ENCODE results near the gene SSNA1.
A peak's percentile ranks its signal among the peaks of the same experiment; 100 is the strongest.

Gene SSNA1

DNA sequence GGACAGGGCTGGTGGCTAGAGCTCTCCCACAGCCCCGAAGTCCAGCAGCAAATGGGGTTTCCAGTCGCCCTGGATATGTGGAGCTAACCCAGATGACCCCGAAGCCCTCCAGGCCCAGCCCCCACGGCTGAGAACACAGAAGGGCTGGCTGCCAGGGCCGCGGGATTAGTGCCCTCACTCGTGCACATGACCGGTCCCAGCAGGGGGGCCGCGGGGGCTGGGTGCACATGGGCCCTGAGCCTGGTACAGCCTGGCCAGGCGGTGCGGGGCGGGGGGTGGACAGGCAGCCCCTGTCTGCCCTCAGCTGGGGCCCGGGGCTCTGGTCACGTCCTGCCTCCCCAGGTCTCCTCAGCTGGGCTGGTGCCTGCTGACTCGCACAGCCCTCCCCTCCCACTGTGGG lies 5.9 kb downstream of the SSNA1 start:
- H3K4me3 ChIP-seq (replicated peaks in 1 of 2; ENCODE audit: low read depth in 2 of 2, low read length in 2 of 2), result no peak overlapping the region
- DNase-seq (ENCODE audit: low read depth in 2 of 2), result no peak
- TF ChIP-seq, protein P1, sequence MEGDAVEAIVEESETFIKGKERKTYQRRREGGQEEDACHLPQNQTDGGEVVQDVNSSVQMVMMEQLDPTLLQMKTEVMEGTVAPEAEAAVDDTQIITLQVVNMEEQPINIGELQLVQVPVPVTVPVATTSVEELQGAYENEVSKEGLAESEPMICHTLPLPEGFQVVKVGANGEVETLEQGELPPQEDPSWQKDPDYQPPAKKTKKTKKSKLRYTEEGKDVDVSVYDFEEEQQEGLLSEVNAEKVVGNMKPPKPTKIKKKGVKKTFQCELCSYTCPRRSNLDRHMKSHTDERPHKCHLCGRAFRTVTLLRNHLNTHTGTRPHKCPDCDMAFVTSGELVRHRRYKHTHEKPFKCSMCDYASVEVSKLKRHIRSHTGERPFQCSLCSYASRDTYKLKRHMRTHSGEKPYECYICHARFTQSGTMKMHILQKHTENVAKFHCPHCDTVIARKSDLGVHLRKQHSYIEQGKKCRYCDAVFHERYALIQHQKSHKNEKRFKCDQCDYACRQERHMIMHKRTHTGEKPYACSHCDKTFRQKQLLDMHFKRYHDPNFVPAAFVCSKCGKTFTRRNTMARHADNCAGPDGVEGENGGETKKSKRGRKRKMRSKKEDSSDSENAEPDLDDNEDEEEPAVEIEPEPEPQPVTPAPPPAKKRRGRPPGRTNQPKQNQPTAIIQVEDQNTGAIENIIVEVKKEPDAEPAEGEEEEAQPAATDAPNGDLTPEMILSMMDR (IDR thresholded peaks at IDR 0.05; ENCODE audit: low read depth, low read length), result no peak

DNA sequence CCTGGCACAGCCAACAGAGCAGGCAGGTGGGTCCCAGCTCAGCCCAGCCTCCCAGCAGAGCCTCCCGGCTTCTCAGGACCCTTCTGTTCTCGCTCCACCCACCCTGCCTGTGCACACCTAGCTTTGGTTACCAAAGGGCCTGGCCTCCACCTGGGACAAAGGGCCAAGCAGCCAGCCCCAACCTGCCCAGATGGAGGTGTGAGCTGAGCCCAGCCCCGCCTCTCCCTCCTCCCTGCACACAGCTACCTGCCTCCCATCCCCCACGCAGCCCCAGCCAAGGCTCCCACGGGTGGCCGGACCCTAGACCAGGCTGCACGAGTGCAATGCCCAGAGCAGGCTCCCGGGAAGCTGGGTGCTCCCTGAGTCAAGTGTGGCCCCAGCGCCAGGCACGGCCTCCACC lies 6.4 kb downstream of the SSNA1 start:
- no peak for DNase-seq (ENCODE audit: low read depth in 2 of 2)
- H3K4me3 ChIP-seq (replicated peaks in 1 of 2; ENCODE audit: low read depth in 2 of 2, low read length in 2 of 2), result no peak overlapping the region
- TF ChIP-seq, protein P1 (IDR thresholded peaks at IDR 0.05; ENCODE audit: low read depth, low read length), result no peak

DNA sequence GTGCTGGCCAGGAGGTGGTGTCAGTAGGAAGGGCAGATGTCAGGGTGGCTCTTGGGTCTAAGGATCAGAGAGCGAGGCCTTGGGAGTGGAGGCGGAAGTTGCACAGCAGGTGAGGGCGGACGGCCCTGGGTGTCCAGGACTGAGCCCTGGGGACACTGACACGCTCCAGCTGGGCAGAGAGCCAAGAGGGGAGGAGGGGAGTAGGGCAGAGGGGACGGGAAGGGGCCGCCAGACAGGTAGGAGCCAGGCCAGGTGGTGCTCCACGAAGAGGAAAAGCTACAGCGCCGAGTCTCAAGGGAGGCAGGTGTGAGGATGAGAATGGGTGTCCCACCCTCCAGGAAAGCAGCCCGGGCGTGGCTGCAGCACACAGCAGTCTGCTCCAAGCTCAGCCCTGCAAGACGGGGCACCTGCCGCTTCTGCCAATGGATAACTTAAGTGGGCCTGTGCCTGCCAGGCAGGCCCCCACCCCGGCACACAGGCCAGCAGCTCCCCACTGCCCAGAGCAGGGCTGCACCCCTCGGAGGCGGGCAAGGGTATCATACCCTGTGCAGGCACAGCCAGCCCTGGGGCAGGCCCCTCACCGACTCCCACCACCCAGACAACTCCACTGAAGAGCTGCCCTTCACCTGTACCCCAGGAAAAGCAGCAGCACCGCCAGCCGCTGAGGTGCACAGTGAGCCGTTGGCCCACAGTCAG lies 7.2 kb downstream of the SSNA1 start:
- TF ChIP-seq, protein P1 (IDR thresholded peaks at IDR 0.05; ENCODE audit: low read depth, low read length), result no peak
- DNase-seq (ENCODE audit: low read depth in 2 of 2), result no peak
- H3K4me3 ChIP-seq (replicated peaks in 1 of 2; ENCODE audit: low read depth in 2 of 2, low read length in 2 of 2), result no peak overlapping the region

DNA sequence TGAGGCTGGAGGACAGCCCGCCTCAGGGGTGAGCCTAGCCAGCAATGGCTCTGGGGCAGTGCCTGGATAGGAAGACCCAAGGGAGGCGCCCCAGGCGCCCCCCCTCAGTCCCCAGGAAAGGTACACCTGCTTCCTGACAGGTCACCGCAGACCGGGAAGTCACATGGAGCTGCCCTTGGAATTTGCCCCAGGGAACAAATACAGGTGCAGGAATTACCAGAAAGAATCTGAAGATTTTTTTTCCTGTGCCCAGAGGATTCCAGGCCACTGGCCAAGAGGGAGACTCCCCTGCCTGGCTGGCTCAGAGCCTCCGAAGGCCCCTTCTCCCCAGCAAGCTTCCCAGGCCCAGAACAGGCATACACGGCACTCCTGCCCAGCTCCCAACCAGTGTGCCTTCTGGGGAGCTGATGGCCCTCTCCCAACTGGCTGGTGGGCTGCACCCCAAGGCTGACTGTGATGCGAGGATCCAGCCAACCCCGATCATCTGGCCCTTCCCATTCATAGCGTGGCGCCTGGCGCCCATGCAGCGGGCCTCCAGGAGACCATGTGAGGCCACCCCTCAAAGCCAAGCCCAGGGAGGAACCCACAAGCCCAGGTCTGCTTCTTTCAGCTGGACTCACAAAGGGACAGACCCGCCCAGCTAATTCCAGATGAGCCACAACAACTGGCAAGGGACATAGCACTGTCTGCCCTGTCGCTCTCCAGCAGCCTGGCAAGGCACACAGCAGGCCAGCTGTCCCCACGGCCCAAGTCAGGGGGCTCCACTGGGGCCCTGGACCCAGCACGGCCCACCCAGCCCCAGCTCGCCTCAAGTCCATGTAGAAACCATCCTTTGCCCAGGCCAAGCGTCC lies 9.8 kb downstream of the SSNA1 start:
- no peak overlapping the region for H3K4me3 ChIP-seq (replicated peaks in 1 of 2; ENCODE audit: low read depth in 2 of 2, low read length in 2 of 2)
- no peak for DNase-seq (ENCODE audit: low read depth in 2 of 2)
- TF ChIP-seq, protein P1 (IDR thresholded peaks at IDR 0.05; ENCODE audit: low read depth, low read length), result no peak

DNA sequence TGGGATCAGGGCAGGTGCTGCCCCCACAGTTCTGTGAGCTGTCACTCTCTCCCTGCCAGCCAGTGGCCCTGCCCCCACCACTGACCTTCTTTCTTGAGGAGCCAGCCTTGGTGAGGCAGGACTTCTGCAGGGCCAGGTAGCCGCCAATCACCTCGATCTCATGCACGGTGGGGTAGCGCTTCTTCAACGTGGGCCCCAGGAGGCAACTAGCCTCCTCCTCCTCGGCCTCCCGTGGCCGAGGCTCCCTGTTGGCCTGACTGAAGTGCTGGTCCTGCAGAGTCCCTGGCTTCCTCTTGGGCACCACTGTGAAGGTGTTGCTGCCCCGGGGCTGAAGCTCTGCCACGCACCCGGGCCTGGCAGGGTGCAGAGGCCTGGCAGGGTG lies 10.4 kb downstream of the SSNA1 start:
- peak overlapping the region; percentile 44 to 49 for H3K4me3 ChIP-seq (replicated peaks in 1 of 2; ENCODE audit: low read depth in 2 of 2, low read length in 2 of 2)
- no peak for DNase-seq (ENCODE audit: low read depth in 2 of 2)
- TF ChIP-seq, protein P1 (IDR thresholded peaks at IDR 0.05; ENCODE audit: low read depth, low read length), result no peak

DNA sequence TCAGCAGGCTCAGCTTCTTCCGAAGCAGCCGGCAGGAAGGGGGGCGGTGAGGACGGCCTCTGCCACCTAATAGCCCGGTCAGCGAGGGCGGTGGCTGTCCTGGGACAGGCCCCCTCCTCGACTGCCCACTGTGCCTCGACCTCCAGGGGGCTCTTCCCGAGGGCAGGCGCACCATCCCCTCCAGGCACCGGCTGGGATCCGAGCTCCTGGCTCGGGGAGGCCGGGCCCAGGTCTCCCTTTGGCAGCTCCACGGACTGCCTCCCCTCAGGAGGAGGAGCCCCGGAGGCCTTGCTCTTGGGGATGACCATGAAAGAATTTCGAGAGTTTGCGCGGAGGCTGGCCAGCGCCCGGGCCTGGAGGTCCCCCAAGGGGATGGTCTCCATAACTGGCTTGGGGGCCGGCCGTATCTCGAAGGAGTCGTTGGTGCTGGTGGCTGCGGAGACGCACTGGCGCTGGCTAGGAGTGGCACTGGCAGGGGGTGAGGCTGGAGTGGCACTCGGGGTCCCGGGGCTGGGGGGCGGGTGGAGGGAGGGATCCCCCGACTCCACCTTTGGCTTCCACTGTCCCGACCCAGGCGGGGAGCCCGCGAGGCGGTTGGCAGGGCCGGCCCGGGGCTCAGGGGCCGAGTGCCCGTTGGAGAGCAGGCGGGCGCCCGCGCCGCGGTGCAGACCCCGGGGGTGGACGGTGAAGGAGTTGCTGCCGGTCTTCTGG lies 11.1 kb downstream of the SSNA1 start:
- peak overlapping the region; percentile 44 to 49 for H3K4me3 ChIP-seq (replicated peaks in 1 of 2; ENCODE audit: low read depth in 2 of 2, low read length in 2 of 2)
- TF ChIP-seq, protein P1 (IDR thresholded peaks at IDR 0.05; ENCODE audit: low read depth, low read length), result peak; percentile 9
- peak in 1 of 2 donors; percentile 48 for DNase-seq (ENCODE audit: low read depth in 2 of 2)

Data from cardiac fibroblast (primary cell).